HEK293 (cell line): ENCODE results near the gene TRAF4.
A peak's percentile ranks its signal among the peaks of the same experiment; 100 is the strongest.

Experiments
- CTCF ChIA-PET: fragments of 350-600 bp; formaldehyde crosslinking; extraction: SDS; loops from one replicate; lab custom pipeline; 2021; ENCODE audit warnings: antibody characterized with exemption; lab: Yijun Ruan, JAX
- POLR2A ChIA-PET: fragments of 300-600 bp; formaldehyde crosslinking; extraction: SDS; loops from one replicate; lab custom pipeline; 2020; ENCODE audit warnings: antibody characterized with exemption, inconsistent platforms; lab: Yijun Ruan, JAX
- H3K27ac ChIP-seq: fragments of 200-500 bp; sonication (Bioruptor generic); 2 replicates; pipeline ENCODE4 v1.5.1; 2014; ENCODE audit warnings: low read depth, low read length, control low read depth, inconsistent platforms; ENCODE audit errors: extremely low read depth
- H3K36me3 ChIP-seq, 2 experiments: fragments of 200-500 bp in 1 of 2; sonication (Bioruptor generic) in 1 of 2; 1 replicate in 1 of 2; 2 replicates in 1 of 2; pipeline ENCODE4 v1.5.1; 2014 to 2017; ENCODE audit warnings: inconsistent platforms in 2 of 2, low read length in 2 of 2; ENCODE audit not compliant: control insufficient read depth in 2 of 2, insufficient read depth in 1 of 2
- H3K4me1 ChIP-seq: fragments of 200-500 bp; sonication (Bioruptor generic); 2 replicates; pipeline ENCODE4 v1.5.1; 2014; ENCODE audit warnings: mild to moderate bottlenecking, low read length, inconsistent platforms; ENCODE audit not compliant: control insufficient read depth, insufficient read depth
- H3K4me3 ChIP-seq: 2 replicates; pipeline ENCODE4 v1.5.1; 2011; ENCODE audit warnings: low read depth, mild to moderate bottlenecking, control low read depth, low read length, moderate library complexity
- H3K9me3 ChIP-seq: fragments of 200-500 bp; sonication (Bioruptor generic); 2 replicates; pipeline ENCODE4 v1.5.1; 2014; ENCODE audit warnings: low read depth, low read length, inconsistent platforms; ENCODE audit not compliant: control insufficient read depth, insufficient read depth
- SCRT2 ChIP-seq: fragments of 450-650 bp; formaldehyde crosslinking; IDR thresholded peaks from 2 replicates; pipeline ENCODE4 v1.5.1; 2016; ENCODE audit warnings: missing biosample characterization, missing genetic modification characterization
- ZBTB17 ChIP-seq: fragments of 450-650 bp; formaldehyde crosslinking; IDR thresholded peaks from 2 replicates; pipeline ENCODE4 v1.5.1; 2016; ENCODE audit warnings: missing biosample characterization, missing genetic modification characterization
- ZIC2 ChIP-seq: fragments of 450-650 bp; formaldehyde crosslinking; IDR thresholded peaks from 2 replicates; pipeline ENCODE4 v1.5.1; 2016; ENCODE audit warnings: missing biosample characterization, missing genetic modification characterization
- ZNF2 ChIP-seq: fragments of 450-650 bp; formaldehyde crosslinking; IDR thresholded peaks from 2 replicates; pipeline ENCODE4 v1.5.1; 2016; ENCODE audit warnings: missing biosample characterization, missing genetic modification characterization
- ZNF202 ChIP-seq: fragments of 450-650 bp; formaldehyde crosslinking; IDR thresholded peaks from 2 replicates; pipeline ENCODE4 v1.5.1; 2016; ENCODE audit warnings: missing biosample characterization, missing genetic modification characterization, borderline replicate concordance
- ZNF530 ChIP-seq: fragments of 450-650 bp; formaldehyde crosslinking; IDR thresholded peaks from 2 replicates; pipeline ENCODE4 v1.5.1; 2016; ENCODE audit warnings: low read depth, missing biosample characterization, missing genetic modification characterization
- ZNF561 ChIP-seq: fragments of 450-650 bp; IDR thresholded peaks from 2 replicates; pipeline ENCODE4 v1.5.1; 2018; ENCODE audit warnings: missing biosample characterization, missing genetic modification characterization, borderline replicate concordance
- ZNF610 ChIP-seq: fragments of 450-650 bp; formaldehyde crosslinking; IDR thresholded peaks from 2 replicates; pipeline ENCODE4 v1.5.1; 2016; ENCODE audit warnings: missing biosample characterization, missing genetic modification characterization, borderline replicate concordance
- ZNF658 ChIP-seq: fragments of 450-650 bp; formaldehyde crosslinking; IDR thresholded peaks from 2 replicates; pipeline ENCODE4; 2016; ENCODE audit warnings: missing biosample characterization, missing genetic modification characterization
- ZNF792 ChIP-seq: fragments of 450-650 bp; formaldehyde crosslinking; IDR thresholded peaks from 2 replicates; pipeline ENCODE4 v1.5.1; 2016; ENCODE audit warnings: missing biosample characterization, missing genetic modification characterization
- TF ChIP-seq, protein P1 (sequence below): fragments of 450-650 bp; formaldehyde crosslinking; IDR thresholded peaks from 2 replicates; pipeline ENCODE4 v1.5.1; 2016; ENCODE audit warnings: missing biosample characterization, missing genetic modification characterization
- TF ChIP-seq, protein P2 (sequence below): fragments of 450-650 bp; formaldehyde crosslinking; IDR thresholded peaks from 2 replicates; pipeline ENCODE4 v1.5.1; 2016; ENCODE audit warnings: missing biosample characterization, missing genetic modification characterization
- TF ChIP-seq, protein P3 (sequence below): fragments of 450-650 bp; formaldehyde crosslinking; IDR thresholded peaks from 2 replicates; pipeline ENCODE4 v1.5.1; 2016; ENCODE audit warnings: missing biosample characterization, missing genetic modification characterization
- TF ChIP-seq, protein P4 (sequence below): fragments of 450-650 bp; formaldehyde crosslinking; IDR thresholded peaks from 2 replicates; pipeline ENCODE4 v1.5.1; 2016; ENCODE audit warnings: missing biosample characterization, missing genetic modification characterization
- TF ChIP-seq, protein P5 (sequence below): fragments of 450-650 bp; IDR thresholded peaks from 2 replicates; pipeline ENCODE4 v1.5.1; 2018; ENCODE audit warnings: missing biosample characterization, mild to moderate bottlenecking, missing genetic modification characterization

Gene TRAF4

DNA sequence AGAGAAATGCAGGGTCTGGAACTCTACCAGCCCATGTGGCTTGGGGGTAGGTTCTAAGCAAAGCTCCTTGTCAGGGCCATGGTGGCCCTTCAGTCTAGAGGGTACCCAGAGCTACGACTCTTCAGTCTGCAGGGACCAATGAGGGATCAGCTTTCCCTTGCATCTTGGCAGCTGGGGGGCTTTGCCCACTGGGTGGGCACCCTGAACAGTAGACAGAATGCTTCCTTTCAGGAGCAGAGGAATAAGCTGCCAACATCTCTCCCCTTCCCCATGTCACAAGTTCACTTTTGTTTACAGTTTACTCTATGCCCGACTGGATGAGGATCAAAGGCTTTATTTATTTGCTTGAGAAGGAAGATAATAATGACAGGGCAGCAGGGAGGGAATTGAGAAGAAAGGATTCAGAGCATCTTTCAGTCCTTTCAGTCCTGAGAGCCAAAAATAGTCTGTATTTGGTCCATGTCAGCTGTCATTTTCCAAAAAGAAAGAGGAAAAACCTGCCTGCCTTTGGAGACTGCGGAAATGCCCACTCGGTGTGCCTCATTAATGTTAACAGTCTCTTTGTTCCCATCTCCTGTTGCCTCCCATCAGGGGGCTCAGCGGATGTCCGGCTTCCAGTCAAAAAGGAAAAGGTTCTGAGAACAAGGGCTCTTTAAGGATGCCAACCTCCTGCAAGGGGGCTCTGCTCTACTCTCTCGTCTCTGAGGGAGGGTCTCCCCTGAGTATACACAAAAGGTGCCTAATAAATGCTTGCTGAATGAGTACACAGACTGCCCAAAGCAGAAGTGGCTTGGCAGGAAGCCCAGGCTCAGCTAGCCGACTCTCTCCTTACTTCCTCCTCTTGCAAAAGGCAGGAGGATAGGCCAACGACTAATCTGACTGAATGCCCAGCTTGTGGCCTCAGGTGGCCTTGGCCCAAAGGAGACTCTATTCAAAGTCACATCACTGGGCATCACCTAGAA is 17.1 kb downstream of the TRAF4 start:
- POLR2A ChIA-PET, result interaction anchor here (0.6 to 2.3 kb wide), 9 partner anchors 9 to 173 kb away, joined by 3 to 10 read pairs (median 3); no protein-coding TSS in a partner anchor
- H3K4me1 ChIP-seq, result peaks cover 3% of the 10 kb centered on the region; the same call in 1 of the 2 replicates
- H3K36me3 ChIP-seq, result peaks cover 14 to 70% of the 10 kb centered on the region in 2 experiments
- no peak overlapping the region for H3K4me3 ChIP-seq
- CTCF ChIA-PET, result interaction anchor here (0.5 to 7.6 kb wide), 14 partner anchors 11 to 355 kb away, joined by 3 to 175 read pairs (median 36); partner anchors contain the start of genes DHRS13, FLOT2, NEK8 and PHF12
- H3K27ac ChIP-seq, result peak overlapping the region; percentile 19; the same call in 1 of the 2 replicates
- no peaks in the 10 kb centered on the region for H3K9me3 ChIP-seq
- TF ChIP-seq ZNF658 (tag by site-specific recombination), result no peak
- peak; percentile 95 for TF ChIP-seq ZNF792 (tag by site-specific recombination)
- peak; percentile 68 for TF ChIP-seq ZIC2 (tag by site-specific recombination)
- TF ChIP-seq SCRT2 (tag by site-specific recombination), result peak; percentile 73
- TF ChIP-seq, protein P1, sequence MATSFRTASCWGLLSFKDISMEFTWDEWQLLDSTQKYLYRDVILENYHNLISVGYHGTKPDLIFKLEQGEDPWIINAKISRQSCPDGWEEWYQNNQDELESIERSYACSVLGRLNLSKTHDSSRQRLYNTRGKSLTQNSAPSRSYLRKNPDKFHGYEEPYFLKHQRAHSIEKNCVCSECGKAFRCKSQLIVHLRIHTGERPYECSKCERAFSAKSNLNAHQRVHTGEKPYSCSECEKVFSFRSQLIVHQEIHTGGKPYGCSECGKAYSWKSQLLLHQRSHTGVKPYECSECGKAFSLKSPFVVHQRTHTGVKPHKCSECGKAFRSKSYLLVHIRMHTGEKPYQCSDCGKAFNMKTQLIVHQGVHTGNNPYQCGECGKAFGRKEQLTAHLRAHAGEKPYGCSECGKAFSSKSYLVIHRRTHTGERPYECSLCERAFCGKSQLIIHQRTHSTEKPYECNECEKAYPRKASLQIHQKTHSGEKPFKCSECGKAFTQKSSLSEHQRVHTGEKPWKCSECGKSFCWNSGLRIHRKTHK (tag by site-specific recombination), result no peak
- TF ChIP-seq ZBTB17 (tag by site-specific recombination), result peak; percentile 92
- TF ChIP-seq, all 188 proteins: peak for 4

DNA sequence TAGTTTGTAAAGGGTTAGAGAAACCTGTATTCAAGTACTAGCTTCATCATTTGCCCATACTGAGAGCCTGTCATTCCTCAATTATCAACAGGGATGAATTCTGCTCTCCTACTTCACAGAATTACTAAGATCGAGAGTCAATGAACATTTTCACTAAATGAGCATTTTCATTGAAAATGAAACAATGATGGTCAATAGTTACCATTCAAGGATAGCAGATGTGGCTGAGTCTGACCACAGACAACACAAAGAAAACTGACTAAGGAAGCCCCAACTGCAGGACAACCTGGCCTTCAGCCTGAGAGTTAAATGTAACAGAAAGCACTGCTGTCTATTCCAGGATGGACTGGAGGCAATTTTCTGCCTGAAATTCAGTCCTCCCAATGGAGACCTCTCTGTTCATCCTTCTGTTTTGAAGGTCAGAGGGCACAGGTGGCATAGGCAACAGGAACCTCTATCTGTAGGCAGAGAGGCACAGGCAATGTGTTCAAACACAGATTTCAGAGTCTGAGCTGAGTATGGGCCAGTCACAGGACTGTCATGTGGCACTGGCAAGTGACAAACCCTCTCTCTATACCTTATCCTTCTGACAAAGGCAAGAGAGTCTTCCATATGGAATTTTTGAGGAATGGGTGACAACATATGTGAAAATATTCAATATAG is 19.5 kb downstream of the TRAF4 start:
- TF ChIP-seq ZNF202 (tag by site-specific recombination), result no peak
- no peak for TF ChIP-seq ZNF610 (tag by site-specific recombination)
- Histone ChIP-seq H3K27ac (no peak overlapping the region), H3K36me3 (peaks cover 17 to 62% of the 10 kb centered on the region in 2 experiments), H3K4me3 (no peak overlapping the region), H3K4me1 (no peaks in the 10 kb centered on the region; the same call in 1 of the 2 replicates), H3K9me3 (no peaks in the 10 kb centered on the region)
- ChIA-PET POLR2A (interaction anchor here (0.6 to 2.2 kb wide), 17 partner anchors 10 to 834 kb away, joined by 3 to 21 read pairs (median 4); partner anchors contain the start of genes FAM222B, NEK8, RPL23A and TLCD1), CTCF (interaction anchor here (0.5 to 7.6 kb wide), 59 partner anchors 10 to 1225 kb away, joined by 3 to 175 read pairs (median 7); partner anchors contain the start of genes DHRS13, FAM222B, FLOT2 and NEK8)

DNA sequence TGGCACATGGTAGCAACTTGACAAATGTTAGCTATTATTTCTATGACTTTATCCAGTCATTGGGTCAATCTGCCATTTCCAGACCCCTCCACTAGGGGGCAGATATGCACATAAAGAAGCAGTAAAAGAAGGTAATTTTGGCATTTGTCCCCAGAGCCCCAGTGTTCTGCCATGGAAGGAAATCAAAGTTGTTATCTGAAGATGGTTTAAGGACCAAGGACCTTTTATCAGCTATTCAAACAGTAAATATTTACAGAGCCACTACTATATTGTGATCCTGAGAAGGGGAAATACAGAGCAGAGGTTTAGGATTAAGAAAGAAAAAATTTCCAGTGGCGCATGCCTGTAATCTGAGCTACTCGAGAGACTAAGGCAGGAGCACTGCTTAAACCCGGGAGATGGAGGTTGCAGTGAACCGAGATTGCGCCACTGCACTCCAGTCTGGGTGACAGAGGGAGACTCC is 20.0 kb downstream of the TRAF4 start:
- Histone ChIP-seq H3K36me3 (peaks cover 17 to 56% of the 10 kb centered on the region in 2 experiments), H3K27ac (no peak overlapping the region), H3K4me3 (no peak overlapping the region), H3K4me1 (no peaks in the 10 kb centered on the region; the same call in 1 of the 2 replicates), H3K9me3 (no peaks in the 10 kb centered on the region)
- ChIA-PET CTCF (interaction anchor here (0.5 to 7.6 kb wide), 61 partner anchors 10 to 1225 kb away, joined by 3 to 175 read pairs (median 6); partner anchors contain the start of genes DHRS13, FAM222B, FLOT2 and NEK8), POLR2A (interaction anchor here (0.6 to 2.2 kb wide), 15 partner anchors 9 to 834 kb away, joined by 3 to 21 read pairs (median 4); partner anchors contain the start of genes FAM222B, NEK8, RPL23A and TLCD1)
- TF ChIP-seq, protein P2, sequence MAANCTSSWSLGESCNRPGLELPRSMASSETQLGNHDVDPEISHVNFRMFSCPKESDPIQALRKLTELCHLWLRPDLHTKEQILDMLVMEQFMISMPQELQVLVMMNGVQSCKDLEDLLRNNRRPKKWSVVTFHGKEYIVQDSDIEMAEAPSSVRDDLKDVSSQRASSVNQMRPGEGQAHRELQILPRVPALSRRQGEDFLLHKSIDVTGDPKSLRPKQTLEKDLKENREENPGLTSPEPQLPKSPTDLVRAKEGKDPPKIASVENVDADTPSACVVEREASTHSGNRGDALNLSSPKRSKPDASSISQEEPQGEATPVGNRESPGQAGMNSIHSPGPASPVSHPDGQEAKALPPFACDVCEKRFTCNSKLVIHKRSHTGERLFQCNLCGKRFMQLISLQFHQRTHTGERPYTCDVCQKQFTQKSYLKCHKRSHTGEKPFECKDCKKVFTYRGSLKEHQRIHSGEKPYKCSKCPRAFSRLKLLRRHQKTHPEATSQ (tag by site-specific recombination), result no peak
- TF ChIP-seq, protein P3, sequence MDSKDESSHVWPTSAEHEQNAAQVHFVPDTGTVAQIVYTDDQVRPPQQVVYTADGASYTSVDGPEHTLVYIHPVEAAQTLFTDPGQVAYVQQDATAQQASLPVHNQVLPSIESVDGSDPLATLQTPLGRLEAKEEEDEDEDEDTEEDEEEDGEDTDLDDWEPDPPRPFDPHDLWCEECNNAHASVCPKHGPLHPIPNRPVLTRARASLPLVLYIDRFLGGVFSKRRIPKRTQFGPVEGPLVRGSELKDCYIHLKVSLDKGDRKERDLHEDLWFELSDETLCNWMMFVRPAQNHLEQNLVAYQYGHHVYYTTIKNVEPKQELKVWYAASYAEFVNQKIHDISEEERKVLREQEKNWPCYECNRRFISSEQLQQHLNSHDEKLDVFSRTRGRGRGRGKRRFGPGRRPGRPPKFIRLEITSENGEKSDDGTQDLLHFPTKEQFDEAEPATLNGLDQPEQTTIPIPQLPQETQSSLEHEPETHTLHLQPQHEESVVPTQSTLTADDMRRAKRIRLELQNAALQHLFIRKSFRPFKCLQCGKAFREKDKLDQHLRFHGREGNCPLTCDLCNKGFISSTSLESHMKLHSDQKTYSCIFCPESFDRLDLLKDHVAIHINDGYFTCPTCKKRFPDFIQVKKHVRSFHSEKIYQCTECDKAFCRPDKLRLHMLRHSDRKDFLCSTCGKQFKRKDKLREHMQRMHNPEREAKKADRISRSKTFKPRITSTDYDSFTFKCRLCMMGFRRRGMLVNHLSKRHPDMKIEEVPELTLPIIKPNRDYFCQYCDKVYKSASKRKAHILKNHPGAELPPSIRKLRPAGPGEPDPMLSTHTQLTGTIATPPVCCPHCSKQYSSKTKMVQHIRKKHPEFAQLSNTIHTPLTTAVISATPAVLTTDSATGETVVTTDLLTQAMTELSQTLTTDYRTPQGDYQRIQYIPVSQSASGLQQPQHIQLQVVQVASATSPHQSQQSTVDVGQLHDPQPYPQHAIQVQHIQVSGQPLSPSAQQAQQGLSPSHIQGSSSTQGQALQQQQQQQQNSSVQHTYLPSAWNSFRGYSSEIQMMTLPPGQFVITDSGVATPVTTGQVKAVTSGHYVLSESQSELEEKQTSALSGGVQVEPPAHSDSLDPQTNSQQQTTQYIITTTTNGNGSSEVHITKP (tag by site-specific recombination), result peak; percentile 70
- TF ChIP-seq, protein P4, sequence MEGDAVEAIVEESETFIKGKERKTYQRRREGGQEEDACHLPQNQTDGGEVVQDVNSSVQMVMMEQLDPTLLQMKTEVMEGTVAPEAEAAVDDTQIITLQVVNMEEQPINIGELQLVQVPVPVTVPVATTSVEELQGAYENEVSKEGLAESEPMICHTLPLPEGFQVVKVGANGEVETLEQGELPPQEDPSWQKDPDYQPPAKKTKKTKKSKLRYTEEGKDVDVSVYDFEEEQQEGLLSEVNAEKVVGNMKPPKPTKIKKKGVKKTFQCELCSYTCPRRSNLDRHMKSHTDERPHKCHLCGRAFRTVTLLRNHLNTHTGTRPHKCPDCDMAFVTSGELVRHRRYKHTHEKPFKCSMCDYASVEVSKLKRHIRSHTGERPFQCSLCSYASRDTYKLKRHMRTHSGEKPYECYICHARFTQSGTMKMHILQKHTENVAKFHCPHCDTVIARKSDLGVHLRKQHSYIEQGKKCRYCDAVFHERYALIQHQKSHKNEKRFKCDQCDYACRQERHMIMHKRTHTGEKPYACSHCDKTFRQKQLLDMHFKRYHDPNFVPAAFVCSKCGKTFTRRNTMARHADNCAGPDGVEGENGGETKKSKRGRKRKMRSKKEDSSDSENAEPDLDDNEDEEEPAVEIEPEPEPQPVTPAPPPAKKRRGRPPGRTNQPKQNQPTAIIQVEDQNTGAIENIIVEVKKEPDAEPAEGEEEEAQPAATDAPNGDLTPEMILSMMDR (tag by site-specific recombination), result peak; percentile 51; the same call in 1 of the 2 replicates
- TF ChIP-seq ZNF561 (tag by site-specific recombination), result 0 out of 2 replicates have a peak, but pooled peaks have one; percentile 31
- no peak for TF ChIP-seq ZNF530
- 0 out of 2 replicates have a peak, but pooled peaks have one; percentile 41 for TF ChIP-seq ZNF2 (tag by site-specific recombination)
- TF ChIP-seq, protein P5, sequence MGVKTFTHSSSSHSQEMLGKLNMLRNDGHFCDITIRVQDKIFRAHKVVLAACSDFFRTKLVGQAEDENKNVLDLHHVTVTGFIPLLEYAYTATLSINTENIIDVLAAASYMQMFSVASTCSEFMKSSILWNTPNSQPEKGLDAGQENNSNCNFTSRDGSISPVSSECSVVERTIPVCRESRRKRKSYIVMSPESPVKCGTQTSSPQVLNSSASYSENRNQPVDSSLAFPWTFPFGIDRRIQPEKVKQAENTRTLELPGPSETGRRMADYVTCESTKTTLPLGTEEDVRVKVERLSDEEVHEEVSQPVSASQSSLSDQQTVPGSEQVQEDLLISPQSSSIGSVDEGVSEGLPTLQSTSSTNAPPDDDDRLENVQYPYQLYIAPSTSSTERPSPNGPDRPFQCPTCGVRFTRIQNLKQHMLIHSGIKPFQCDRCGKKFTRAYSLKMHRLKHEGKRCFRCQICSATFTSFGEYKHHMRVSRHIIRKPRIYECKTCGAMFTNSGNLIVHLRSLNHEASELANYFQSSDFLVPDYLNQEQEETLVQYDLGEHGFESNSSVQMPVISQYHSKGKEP (tag by site-specific recombination), result peak; percentile 24; the same call in 1 of the 2 replicates
